Measurements from ENCODE around the gene CAST. TPM values are rescaled to one million over a fixed set of nuclear protein-coding genes. Genes with fewer than 3 reads are reported as not detected.

The CAST gene
- total RNA-seq, 1 experiment from 2014 or later: 52.3 TPM

DNA sequence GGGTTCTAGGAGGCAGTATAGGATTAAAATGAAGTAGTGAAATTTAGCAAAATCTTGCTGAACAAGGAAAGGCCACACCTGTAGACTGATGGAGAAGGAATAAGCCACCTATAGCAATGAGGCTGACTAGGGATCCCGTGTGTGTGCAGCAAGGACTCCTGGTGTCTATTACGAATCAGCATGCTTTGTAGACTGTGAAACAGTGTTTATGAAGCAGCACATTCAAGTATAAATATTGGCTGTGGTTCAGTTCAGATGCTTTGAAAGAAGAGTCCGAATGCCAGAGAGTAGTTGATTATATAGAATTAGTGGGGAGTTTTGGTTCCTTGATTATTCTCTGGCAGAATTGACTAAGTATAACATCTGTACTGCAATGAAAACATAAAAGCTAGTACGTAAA lies 41.8 kb downstream of the CAST start:
- H3K27ac ChIP-seq (ENCODE audit: insufficient read length, low read depth, low read length): no peak overlapping the region
- no peak overlapping the region for H3K27ac Mint-ChIP-seq

More for the DNA sequence above, 41.8 kb downstream of the CAST start:
- H3K4me2 ChIP-seq (ENCODE audit: insufficient read depth, insufficient read length, low read length): peak overlapping the region; percentile 85
- no peak for DNase-seq
- no peak overlapping the region for H3K9ac ChIP-seq (ENCODE audit: extremely low read depth, insufficient read length, low read length)
- H4K20me1 ChIP-seq (ENCODE audit: control insufficient read depth, insufficient read depth, insufficient read length): no peaks in the 10 kb centered on the region
- no peak overlapping the region for H4K91ac ChIP-seq (ENCODE audit: insufficient read length, low read depth, low read length)
- no peak overlapping the region for H3K18ac ChIP-seq (ENCODE audit: insufficient read length, low read depth, low read length)
- no peak overlapping the region for H2BK5ac ChIP-seq (ENCODE audit: insufficient read length, low read length)
- H4K8ac ChIP-seq (replicated peaks; ENCODE audit: insufficient read length, low read depth, low read length): no peak overlapping the region
- peak overlapping the region; percentile 84 to 86; a peak in 4 of 5 replicates for H3K4me3 Mint-ChIP-seq
- no peak overlapping the region for H2AFZ ChIP-seq (ENCODE audit: low read length)
- H3K79me1 ChIP-seq (ENCODE audit: insufficient read depth, low read depth, low read length, poor library complexity, severe bottlenecking): no peaks in the 10 kb centered on the region
- no peak overlapping the region for H3T11ph ChIP-seq (ENCODE audit: low read length)
- H4K5ac ChIP-seq (ENCODE audit: insufficient read length, low read depth, low read length): no peak overlapping the region
- H3K27me3 ChIP-seq (ENCODE audit: insufficient read depth, low read length): no peaks in the 10 kb centered on the region
- WGBS (ENCODE audit: extremely low coverage, insufficient read length, low lambda C conversion rate): no CpG with 5 or more reads among the region's 4 CpGs
- H3K4ac ChIP-seq (ENCODE audit: low read depth, low read length): no peak overlapping the region
- no peak overlapping the region for H2AK5ac ChIP-seq (ENCODE audit: insufficient read length, low read length)
- H3K56ac ChIP-seq (ENCODE audit: insufficient read length, low read depth, low read length): no peak overlapping the region
- H2BK120ac ChIP-seq (ENCODE audit: low read depth, low read length, poor library complexity, severe bottlenecking): no peak overlapping the region
- H2BK12ac ChIP-seq (ENCODE audit: insufficient read length, low read depth, low read length): peak overlapping the region; percentile 53
- no peak overlapping the region for H2BK20ac ChIP-seq (ENCODE audit: low read depth, low read length, poor library complexity, severe bottlenecking)
- TF ChIP-seq, protein P1, sequence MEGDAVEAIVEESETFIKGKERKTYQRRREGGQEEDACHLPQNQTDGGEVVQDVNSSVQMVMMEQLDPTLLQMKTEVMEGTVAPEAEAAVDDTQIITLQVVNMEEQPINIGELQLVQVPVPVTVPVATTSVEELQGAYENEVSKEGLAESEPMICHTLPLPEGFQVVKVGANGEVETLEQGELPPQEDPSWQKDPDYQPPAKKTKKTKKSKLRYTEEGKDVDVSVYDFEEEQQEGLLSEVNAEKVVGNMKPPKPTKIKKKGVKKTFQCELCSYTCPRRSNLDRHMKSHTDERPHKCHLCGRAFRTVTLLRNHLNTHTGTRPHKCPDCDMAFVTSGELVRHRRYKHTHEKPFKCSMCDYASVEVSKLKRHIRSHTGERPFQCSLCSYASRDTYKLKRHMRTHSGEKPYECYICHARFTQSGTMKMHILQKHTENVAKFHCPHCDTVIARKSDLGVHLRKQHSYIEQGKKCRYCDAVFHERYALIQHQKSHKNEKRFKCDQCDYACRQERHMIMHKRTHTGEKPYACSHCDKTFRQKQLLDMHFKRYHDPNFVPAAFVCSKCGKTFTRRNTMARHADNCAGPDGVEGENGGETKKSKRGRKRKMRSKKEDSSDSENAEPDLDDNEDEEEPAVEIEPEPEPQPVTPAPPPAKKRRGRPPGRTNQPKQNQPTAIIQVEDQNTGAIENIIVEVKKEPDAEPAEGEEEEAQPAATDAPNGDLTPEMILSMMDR (conservative IDR thresholded peaks at IDR 0.05): no peak
- no peak overlapping the region for H3K23ac ChIP-seq (ENCODE audit: insufficient read length, low read depth, low read length)
- no peaks in the 10 kb centered on the region for H3K79me2 ChIP-seq (ENCODE audit: insufficient read depth, low read length)
- peaks cover 11% of the 10 kb centered on the region for H3K27me3 Mint-ChIP-seq (ENCODE audit: low read depth)
- peaks cover 3% of the 10 kb centered on the region; the same call in 1 of the 2 replicates for H3K4me1 ChIP-seq (ENCODE audit: insufficient read depth, low read length)
- no peak overlapping the region for H3K14ac ChIP-seq (ENCODE audit: insufficient read depth, low read length)
- peaks cover 7% of the 10 kb centered on the region for H3K23me2 ChIP-seq (ENCODE audit: insufficient read length, low read depth, low read length, poor library complexity, severe bottlenecking)
- peaks cover 18 to 23% of the 10 kb centered on the region in 2 experiments for H3K4me1 Mint-ChIP-seq
- no peaks in the 10 kb centered on the region for H3K9me3 ChIP-seq (ENCODE audit: control insufficient read depth, low read depth, low read length)
- no peak overlapping the region for H2BK15ac ChIP-seq (ENCODE audit: low read depth, low read length)
- no peaks in the 10 kb centered on the region for H3K36me3 Mint-ChIP-seq (ENCODE audit: insufficient read depth in 1 of 3, low read depth in 3 of 3)
- no peaks in the 10 kb centered on the region for H3K9me3 Mint-ChIP-seq

All from H9 (cell line).